H1 (cell line): Measurements from ENCODE around the gene MYBPHL. TPM values are rescaled to one million over a fixed set of nuclear protein-coding genes. Genes with fewer than 3 reads are reported as not detected.
A peak's percentile ranks its signal among the peaks of the same experiment; 100 is the strongest.

Source experiments
- CTCF ChIA-PET: fragments of 300-600 bp; sonication (Branson Sonifier 250); formaldehyde crosslinking; loops from one replicate; lab custom pipeline; 2021; ENCODE audit not compliant: partially characterized antibody; lab: Charles Lee
- POLR2A ChIA-PET: fragments of 300-600 bp; sonication (Branson Sonifier 250); formaldehyde crosslinking; loops from one replicate; lab custom pipeline; 2021; ENCODE audit warnings: inconsistent platforms; ENCODE audit not compliant: partially characterized antibody; lab: Charles Lee
- DNase-seq, 2 experiments: peaks; one replicate each; pipeline versions ENCODE4 v3.0.0 to v3.0.0-alpha.2; 2010 to 2022; ENCODE audit warnings: low spot score in 2 of 2, low read depth in 1 of 2, mixed read lengths in 1 of 2
- FAIRE-seq: peaks from 2 replicates; lab custom pipeline; 2011; peaks lifted over from hg19 to GRCh38; lab: Jason Lieb, UNC
- H2AFZ ChIP-seq: 2 replicates; pipeline ENCODE4 v1.8.1; 2012; ENCODE audit warnings: low read length, inconsistent platforms
- H2AK5ac ChIP-seq: 2 replicates; pipeline ENCODE4 v1.6.1; 2013; ENCODE audit warnings: low read depth, low read length
- H2BK120ac ChIP-seq: replicated peaks from 2 replicates; pipeline ENCODE3; 2013; ENCODE audit warnings: low read depth, low read length, inconsistent platforms
- H2BK12ac ChIP-seq: 2 replicates; pipeline ENCODE4 v1.6.1; 2013; ENCODE audit warnings: low read depth, low read length
- H2BK15ac ChIP-seq: 2 replicates; pipeline ENCODE4 v1.6.1; 2013; ENCODE audit warnings: low read length
- H2BK20ac ChIP-seq: 2 replicates; pipeline ENCODE4 v1.6.1; 2013; ENCODE audit warnings: low read length
- H2BK5ac ChIP-seq: 2 replicates; pipeline ENCODE4 v1.6.1; 2013; ENCODE audit warnings: low read depth, low read length
- H3K14ac ChIP-seq: 2 replicates; pipeline ENCODE4 v1.6.1; 2013; ENCODE audit warnings: inconsistent platforms; ENCODE audit not compliant: insufficient read length
- H3K18ac ChIP-seq: 2 replicates; pipeline ENCODE4 v1.6.1; 2013; ENCODE audit warnings: low read length; ENCODE audit errors: extremely low read depth
- H3K23ac ChIP-seq: 2 replicates; pipeline ENCODE4 v1.6.1; 2013; ENCODE audit warnings: inconsistent platforms; ENCODE audit not compliant: insufficient read length
- H3K23me2 ChIP-seq: 2 replicates; pipeline ENCODE4 v1.6.1; 2013; ENCODE audit warnings: low read depth, low read length
- H3K27ac ChIP-seq: 2 replicates; pipeline ENCODE4 v1.6.1; 2011; ENCODE audit warnings: low read depth, low read length, inconsistent platforms
- H3K27me3 ChIP-seq, 4 experiments: replicated peaks in 1 of 4; 1 replicate in 1 of 4; 2 replicates in 3 of 4; pipeline versions ENCODE4 v1.6.1 to v1.8.1; 2011 to 2013; ENCODE audit warnings: low read length in 3 of 4, mild to moderate bottlenecking in 3 of 4, inconsistent platforms in 2 of 4, mixed read lengths in 2 of 4, moderate library complexity in 1 of 4; ENCODE audit not compliant: control insufficient read depth in 3 of 4, insufficient read depth in 3 of 4; ENCODE audit errors: extremely low read depth in 1 of 4
- H3K36me3 ChIP-seq, 4 experiments: 2 replicates each; pipeline versions ENCODE4 v1.6.1 to v1.8.1; 2011 to 2013; ENCODE audit warnings: mild to moderate bottlenecking in 4 of 4, low read length in 3 of 4, moderate library complexity in 2 of 4, control low read depth in 1 of 4, inconsistent platforms in 1 of 4; ENCODE audit not compliant: insufficient read depth in 4 of 4, control insufficient read depth in 2 of 4
- H3K4ac ChIP-seq: replicated peaks from 2 replicates; pipeline ENCODE3; 2013; ENCODE audit warnings: low read length, low read depth, mixed read lengths, inconsistent platforms; ENCODE audit not compliant: insufficient read length
- H3K4me1 ChIP-seq, 4 experiments: replicated peaks in 1 of 4; 1 replicate in 1 of 4; 2 replicates in 3 of 4; pipeline versions ENCODE4 v1.6.1 to v1.8.1; 2011 to 2013; ENCODE audit warnings: low read length in 3 of 4, inconsistent platforms in 2 of 4, mixed read lengths in 1 of 4; ENCODE audit not compliant: insufficient read depth in 4 of 4, control insufficient read depth in 3 of 4
- H3K4me2 ChIP-seq, 2 experiments: 2 replicates each; pipeline versions ENCODE4 v1.6.1 to v1.8.1; 2011 to 2013; ENCODE audit warnings: low read depth in 2 of 2, low read length in 2 of 2, control low read depth in 1 of 2, inconsistent platforms in 1 of 2, mild to moderate bottlenecking in 1 of 2; ENCODE audit not compliant: insufficient read depth in 1 of 2
- H3K4me3 ChIP-seq, 4 experiments: fragments of 200-600, 300-600 bp in 1 of 4; sonication (generic), shearing (Covaris generic), sonication (Bioruptor Twin) in 1 of 4; 2 replicates each; pipeline versions ENCODE4 v1.5.1 to v1.8.1; 2011 to 2016; ENCODE audit warnings: low read length in 4 of 4, low read depth in 3 of 4, control low read depth in 2 of 4, inconsistent platforms in 2 of 4, mild to moderate bottlenecking in 2 of 4, mixed read lengths in 1 of 4, moderate library complexity in 1 of 4; ENCODE audit not compliant: insufficient read depth in 2 of 4; ENCODE audit errors: extremely low read depth in 1 of 4
- H3K56ac ChIP-seq: replicated peaks from 2 replicates; pipeline ENCODE3; 2013; ENCODE audit warnings: low read depth, mild to moderate bottlenecking, mixed read lengths, low read length, inconsistent platforms; ENCODE audit not compliant: insufficient read length
- H3K79me1 ChIP-seq: 2 replicates; pipeline ENCODE4 v1.6.1; 2013; ENCODE audit warnings: low read depth, low read length, control low read depth
- H3K79me2 ChIP-seq, 2 experiments: 2 replicates each; pipeline versions ENCODE4 v1.6.1 to v1.8.1; 2012 to 2013; ENCODE audit warnings: low read length in 2 of 2, mild to moderate bottlenecking in 2 of 2, inconsistent platforms in 1 of 2; ENCODE audit not compliant: insufficient read depth in 2 of 2, control insufficient read depth in 1 of 2
- H3K9ac ChIP-seq, 4 experiments: replicated peaks in 1 of 4; 1 replicate in 1 of 4; 2 replicates in 3 of 4; pipeline versions ENCODE4 v1.6.1 to v1.8.1; 2011 to 2013; ENCODE audit warnings: low read depth in 3 of 4, low read length in 3 of 4, control low read depth in 2 of 4, mild to moderate bottlenecking in 2 of 4, moderate library complexity in 2 of 4, inconsistent platforms in 1 of 4; ENCODE audit errors: extremely low read depth in 1 of 4
- H3K9me3 ChIP-seq, 2 experiments: 2 replicates each; pipeline versions ENCODE4 v1.6.1 to v1.8.1; 2012 to 2013; ENCODE audit warnings: mild to moderate bottlenecking in 2 of 2, moderate library complexity in 2 of 2, control low read depth in 1 of 2, inconsistent platforms in 1 of 2, low read depth in 1 of 2, low read length in 1 of 2, mixed read lengths in 1 of 2; ENCODE audit not compliant: insufficient read depth in 2 of 2
- H4K20me1 ChIP-seq, 2 experiments: replicated peaks in 1 of 2; 2 replicates each; pipeline versions ENCODE3 to v1.8.1; 2011 to 2013; ENCODE audit warnings: inconsistent platforms in 2 of 2, low read length in 2 of 2, mild to moderate bottlenecking in 1 of 2; ENCODE audit not compliant: insufficient read depth in 2 of 2, control insufficient read depth in 1 of 2
- H4K5ac ChIP-seq: 2 replicates; pipeline ENCODE4 v1.6.1; 2013; ENCODE audit warnings: low read length, low read depth, mixed read lengths, inconsistent platforms; ENCODE audit not compliant: insufficient read length
- H4K8ac ChIP-seq: 2 replicates; pipeline ENCODE4 v1.8.0; 2013; ENCODE audit warnings: mild to moderate bottlenecking, moderate library complexity, low read length, inconsistent platforms; ENCODE audit not compliant: insufficient read depth; ENCODE audit errors: extremely low read depth
- H4K91ac ChIP-seq: replicated peaks from 2 replicates; pipeline ENCODE3; 2013; ENCODE audit warnings: low read length, mixed read lengths, inconsistent platforms; ENCODE audit not compliant: insufficient read length
- NANOG ChIP-seq: IDR thresholded peaks from 2 replicates; pipeline ENCODE4 v1.6.1; 2011; ENCODE audit warnings: low read length, low read depth, mild to moderate bottlenecking, inconsistent platforms; ENCODE audit not compliant: insufficient read depth, poor library complexity, severe bottlenecking
- WGBS, 2 experiments: shearing (Covaris generic) in 1 of 2; methylation state at CpG; one replicate each; pipeline versions ENCODE4 v1.1.6 to v1.1.7; 2013 to 2015; ENCODE audit warnings: low lambda C conversion rate in 2 of 2, mixed read lengths in 2 of 2, inconsistent platforms in 1 of 2, low coverage in 1 of 2, missing lambda C conversion rate in 1 of 2; ENCODE audit not compliant: insufficient replicate concordance in 2 of 2, insufficient coverage in 1 of 2, insufficient read length in 1 of 2; ENCODE audit errors: extremely low coverage in 1 of 2, missing lambda C conversion rate in 1 of 2; 5-methylcytosine and 5-hydroxymethylcytosine counted together
- polyA plus RNA-seq, 7 experiments: library from polyadenylated mRNA; depleted of rRNA in 3 of 7; stranded (reverse) in 5 of 7; unstranded in 2 of 7; fragments of >200 nt in 5 of 7; fragments of 200-250 nt in 2 of 7; gene quantifications; 1 replicate in 5 of 7; 2 replicates in 1 of 7; 4 replicates in 1 of 7; pipeline versions ENCODE4 v1.2.1 to v1.2.3, GENCODE V29; 2011 to 2013; ENCODE audit warnings: missing spikeins in 2 of 7, mixed read lengths in 2 of 7
- total RNA-seq: library from RNA; stranded (reverse); fragmentation: NEBNext Ultra II Directional; extraction: Animal tissue kit (Norgen Biotek cat#: 25700); gene quantifications from 2 replicates; pipeline ENCODE4 v1.2.1, GENCODE V29; 2021

Gene MYBPHL
- total and polyA plus RNA-seq, 2 of the 8 experiments (the other 6 are each of a cell fraction or from before 2014, with no cell fraction given), result 0.24 to 0.30 TPM

GRCh38 chr1:109263234-109263596, 43.6 kb downstream of the MYBPHL start:
- DNase-seq (no peak), FAIRE-seq (no peak)
- H3K27me3 ChIP-seq, result no peaks in the 10 kb centered on the region
- no peak overlapping the region for H3K14ac ChIP-seq
- no peak overlapping the region for H4K5ac ChIP-seq
- H3K9ac ChIP-seq, result no peak overlapping the region
- no peak overlapping the region for H3K4ac ChIP-seq
- H2AFZ ChIP-seq, result no peak overlapping the region
- H3K56ac ChIP-seq, result no peak overlapping the region
- no peak overlapping the region; a peak in 1 of 8 replicates for H3K4me3 ChIP-seq
- no peaks in the 10 kb centered on the region for H3K9me3 ChIP-seq
- H2BK20ac ChIP-seq, result no peak overlapping the region
- peak overlapping the region; percentile 78; the same call in 1 of the 2 replicates for H4K8ac ChIP-seq
- H3K18ac ChIP-seq, result 0 out of 2 replicates have a peak overlapping the region, but pooled peaks have one; percentile 42
- ChIA-PET CTCF (interaction anchor here (0.6 to 8.5 kb wide), 28 partner anchors 9 to 269 kb away, joined by 3 to 95 read pairs (median 5); partner anchors contain the start of genes MYBPHL, SORT1 and TMEM167B), POLR2A (interaction anchor here (0.7 to 2.2 kb wide), 4 partner anchors 16 to 164 kb away, joined by 3 to 6 read pairs (median 4); partner anchors contain the start of gene SORT1)
- peak overlapping the region; percentile 73; the same call in 1 of the 2 replicates for H2BK15ac ChIP-seq
- peaks cover 0 to 11% (median 3%) of the 10 kb centered on the region in 4 experiments; a peak in 4 of 7 replicates for H3K4me1 ChIP-seq
- WGBS, 2 experiments, result 78% methylated on average over 12 of the region's 12 CpGs; no CpG with 5 or more reads in 1 of the 2 experiments
- peak overlapping the region; percentile 42 for H4K91ac ChIP-seq
- no peak overlapping the region for H3K23ac ChIP-seq
- no peak overlapping the region for H2BK120ac ChIP-seq
- no peak overlapping the region for H3K27ac ChIP-seq
- no peak overlapping the region for H2AK5ac ChIP-seq
- H3K79me2 ChIP-seq, result no peaks in the 10 kb centered on the region
- H4K20me1 ChIP-seq, result peaks cover 0 to 7% of the 10 kb centered on the region in 2 experiments
- H3K4me2 ChIP-seq, result no peak overlapping the region
- H3K79me1 ChIP-seq, result no peaks in the 10 kb centered on the region
- no peaks in the 10 kb centered on the region for H3K23me2 ChIP-seq
- H2BK12ac ChIP-seq, result peak overlapping the region; percentile 21; the same call in 1 of the 2 replicates
- H2BK5ac ChIP-seq, result peak overlapping the region; percentile 18; the same call in 1 of the 2 replicates
- peaks cover 11 to 25% (median 16%) of the 10 kb centered on the region in 4 experiments; a peak in 6 of 8 replicates for H3K36me3 ChIP-seq
- TF ChIP-seq NANOG, result no peak
